HepG2 (cell line): ENCODE results near the gene CCDC77. TPM values are rescaled to one million over a fixed set of nuclear protein-coding genes. Genes with fewer than 3 reads are reported as not detected.

ENCODE experiments used
- ATF3 ChIP-seq: sonication (generic); formaldehyde crosslinking; IDR thresholded peaks from 2 replicates; pipeline ENCODE4 v1.4.0; 2020; ENCODE audit warnings: missing genetic modification reagents
- DDIT3 ChIP-seq: sonication (generic); formaldehyde crosslinking; IDR thresholded peaks from 2 replicates; pipeline ENCODE4 v1.4.0; 2020; ENCODE audit warnings: mild to moderate bottlenecking, missing genetic modification reagents
- ESRRA ChIP-seq: sonication (generic); formaldehyde crosslinking; IDR thresholded peaks from 2 replicates; pipeline ENCODE4 v1.5.1; 2020; ENCODE audit warnings: mild to moderate bottlenecking, low read depth, missing genetic modification reagents
- FOSL1 ChIP-seq: sonication (generic); formaldehyde crosslinking; IDR thresholded peaks from 2 replicates; pipeline ENCODE4 v1.9.0; 2021; ENCODE audit warnings: missing genetic modification reagents, borderline replicate concordance
- FOXO1 ChIP-seq: sonication (generic); formaldehyde crosslinking; IDR thresholded peaks from 2 replicates; pipeline ENCODE4 v1.4.0; 2020; ENCODE audit warnings: missing genetic modification reagents
- GATA4 ChIP-seq: sonication (generic); IDR thresholded peaks from 2 replicates; pipeline ENCODE4 v1.6.1; 2016; ENCODE audit warnings: antibody characterized with exemption, low read depth, borderline replicate concordance
- GFI1 ChIP-seq: sonication (generic); formaldehyde crosslinking; IDR thresholded peaks from 2 replicates; pipeline ENCODE4 v1.5.0; 2020; ENCODE audit warnings: missing genetic modification reagents, mild to moderate bottlenecking, borderline replicate concordance
- GRHL1 ChIP-seq: sonication (generic); formaldehyde crosslinking; conservative IDR thresholded peaks from 2 replicates; pipeline ENCODE4 v1.8.0; 2022; ENCODE audit warnings: missing genetic modification reagents
- KDM5B ChIP-seq: sonication (generic); formaldehyde crosslinking; IDR thresholded peaks from 2 replicates; pipeline ENCODE4 v1.4.0; 2020; ENCODE audit warnings: missing genetic modification reagents, mild to moderate bottlenecking, borderline replicate concordance
- NFAT5 ChIP-seq: sonication (generic); formaldehyde crosslinking; IDR thresholded peaks from 2 replicates; pipeline ENCODE4 v1.4.0; 2020; ENCODE audit warnings: missing genetic modification reagents
- SMAD1 ChIP-seq: sonication (generic); formaldehyde crosslinking; IDR thresholded peaks from 2 replicates; pipeline ENCODE4 v1.4.0; 2020; ENCODE audit warnings: missing genetic modification reagents, low read depth, mild to moderate bottlenecking, borderline replicate concordance
- SMYD3 ChIP-seq: sonication (generic); formaldehyde crosslinking; IDR thresholded peaks from 2 replicates; pipeline ENCODE4 v1.8.1; 2023; ENCODE audit warnings: mild to moderate bottlenecking, missing genetic modification reagents
- ZGPAT ChIP-seq: IDR thresholded peaks from 2 replicates; pipeline ENCODE4 v1.6.1; 2016; ENCODE audit warnings: mild to moderate bottlenecking
- ZNF441 ChIP-seq: sonication (generic); formaldehyde crosslinking; IDR thresholded peaks from 2 replicates; pipeline ENCODE4 v1.7.0; 2021; ENCODE audit warnings: missing genetic modification reagents, borderline replicate concordance
- ZNF512B ChIP-seq: sonication (generic); formaldehyde crosslinking; IDR thresholded peaks from 2 replicates; pipeline ENCODE4 v1.5.1; 2020; ENCODE audit warnings: missing genetic modification reagents, mild to moderate bottlenecking, borderline replicate concordance
- ZNF530 ChIP-seq: sonication (generic); formaldehyde crosslinking; IDR thresholded peaks from 2 replicates; pipeline ENCODE4 v1.5.0; 2020; ENCODE audit warnings: low read depth, mild to moderate bottlenecking, missing genetic modification reagents
- polyA plus RNA-seq, 8 experiments: library from polyadenylated mRNA; depleted of rRNA in 3 of 8; stranded (reverse) in 7 of 8; unstranded in 1 of 8; fragments of >200 nt; fragmentation: Illumina TruSeq in 4 of 8; extraction: Trizol in 4 of 8; gene quantifications; 2 replicates each; pipeline versions ENCODE4 v1.2.1 to v1.2.3, GENCODE V29; 2011 to 2016; ENCODE audit warnings: low read depth in 4 of 8, missing spikeins in 1 of 8, mixed read lengths in 1 of 8; ENCODE audit not compliant: insufficient read depth in 1 of 8
- total RNA-seq, 5 experiments: library from RNA; depleted of rRNA; stranded (reverse); fragments of >200 nt; fragmentation: Illumina TruSeq; extraction: Trizol; gene quantifications; 2 replicates each; pipeline ENCODE4 v1.2.3, GENCODE V29; 2016; ENCODE audit warnings: low read depth in 1 of 5

CCDC77 gene
- total and polyA plus RNA-seq, 2 of the 13 experiments (the other 11 are each of a cell fraction or from before 2014, with no cell fraction given): 6.4 to 16.4 TPM

- TF ChIP-seq NFAT5 (CRISPR knock-in tag) (no peak), ZNF441 (CRISPR knock-in tag) (peak; percentile 46; the same call in 1 of the 2 replicates), ZNF530 (no peak), ZGPAT (CRISPR knock-in tag) (peak; percentile 71), ATF3 (0 out of 2 replicates have a peak, but pooled peaks have one; percentile 9), FOSL1 (CRISPR knock-in tag) (no peak), DDIT3 (CRISPR knock-in tag) (no peak), KDM5B (CRISPR knock-in tag) (peak; percentile 17; the same call in 1 of the 2 replicates), SMYD3 (0 out of 2 replicates have a peak, but pooled peaks have one; percentile 50), GRHL1 (CRISPR knock-in tag) (no peak), ZNF512B (CRISPR knock-in tag) (no peak), GATA4 (no peak), GFI1 (CRISPR knock-in tag) (no peak), ESRRA (CRISPR knock-in tag) (0 out of 2 replicates have a peak, but pooled peaks have one; percentile 28), SMAD1 (CRISPR knock-in tag) (no peak), FOXO1 (CRISPR knock-in tag) (no peak)
Measured at GRCh38 chr12:401235-402028, at the start of gene CCDC77 (continued).
